NCI-H748 (cell line): ENCODE data around the gene SIL1.

Source experiments
- DNase-seq: peaks from one replicate; lab custom pipeline; 2025; ENCODE audit not compliant: unreplicated experiment; lab: John Stamatoyannopoulos, UW

Gene SIL1

DNA sequence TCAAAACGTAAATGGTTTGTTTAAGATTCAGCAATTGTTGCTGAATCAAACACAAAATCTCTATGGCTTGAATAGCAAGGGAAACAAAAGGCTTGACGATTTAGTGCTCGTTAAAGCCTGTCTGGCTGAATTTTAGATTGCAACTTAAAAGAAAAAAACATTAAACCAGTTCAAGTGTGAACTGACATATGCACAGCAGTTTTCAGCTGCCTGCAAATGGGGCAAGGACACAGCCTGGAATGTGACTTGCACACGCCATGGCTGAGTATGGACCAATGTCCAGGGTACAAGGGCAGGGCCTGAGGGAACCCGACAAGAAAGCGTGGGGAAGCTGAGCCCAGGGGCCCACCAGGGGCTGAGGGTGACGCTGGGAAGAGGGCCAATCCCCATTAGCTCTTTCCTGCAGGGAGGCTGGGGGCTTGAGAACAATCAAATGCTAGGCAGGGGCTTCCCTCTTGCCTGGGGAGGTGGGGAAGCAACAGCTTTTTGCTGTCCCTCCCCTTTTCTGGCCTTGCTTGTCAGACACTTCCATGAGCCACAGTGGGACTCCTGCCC, 233.4 kb downstream of the SIL1 start:
- no peak for DNase-seq

DNA sequence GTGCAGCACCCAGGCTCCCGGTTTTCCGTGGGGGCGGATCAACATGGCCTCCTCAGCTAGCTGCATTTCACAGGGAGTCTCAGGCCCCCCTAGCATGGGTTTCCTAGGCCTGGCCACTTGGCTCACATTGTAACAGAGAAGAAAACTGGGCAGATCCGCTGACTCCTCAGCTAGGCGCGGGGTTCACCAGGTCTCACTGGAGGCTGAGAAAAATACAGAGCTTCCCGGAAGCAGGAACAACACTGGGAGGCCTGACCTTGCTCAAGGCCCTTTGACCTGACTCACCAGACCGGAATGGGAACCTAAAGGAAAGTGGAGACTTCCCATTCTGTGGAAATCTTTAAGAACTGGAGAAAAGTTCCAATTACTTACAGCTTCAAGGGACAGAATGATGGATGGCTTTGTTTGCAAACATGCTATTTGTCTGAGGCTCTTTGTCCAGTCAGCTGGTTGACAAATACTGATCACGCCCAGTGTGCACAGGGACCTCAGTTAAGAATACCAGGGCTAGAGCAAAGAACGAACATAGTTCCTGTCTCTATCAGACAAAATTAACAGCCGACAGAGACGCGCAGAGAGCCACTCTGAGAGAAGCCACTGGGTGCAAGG, 234.3 kb downstream of the SIL1 start:
- DNase-seq: no peak

DNA sequence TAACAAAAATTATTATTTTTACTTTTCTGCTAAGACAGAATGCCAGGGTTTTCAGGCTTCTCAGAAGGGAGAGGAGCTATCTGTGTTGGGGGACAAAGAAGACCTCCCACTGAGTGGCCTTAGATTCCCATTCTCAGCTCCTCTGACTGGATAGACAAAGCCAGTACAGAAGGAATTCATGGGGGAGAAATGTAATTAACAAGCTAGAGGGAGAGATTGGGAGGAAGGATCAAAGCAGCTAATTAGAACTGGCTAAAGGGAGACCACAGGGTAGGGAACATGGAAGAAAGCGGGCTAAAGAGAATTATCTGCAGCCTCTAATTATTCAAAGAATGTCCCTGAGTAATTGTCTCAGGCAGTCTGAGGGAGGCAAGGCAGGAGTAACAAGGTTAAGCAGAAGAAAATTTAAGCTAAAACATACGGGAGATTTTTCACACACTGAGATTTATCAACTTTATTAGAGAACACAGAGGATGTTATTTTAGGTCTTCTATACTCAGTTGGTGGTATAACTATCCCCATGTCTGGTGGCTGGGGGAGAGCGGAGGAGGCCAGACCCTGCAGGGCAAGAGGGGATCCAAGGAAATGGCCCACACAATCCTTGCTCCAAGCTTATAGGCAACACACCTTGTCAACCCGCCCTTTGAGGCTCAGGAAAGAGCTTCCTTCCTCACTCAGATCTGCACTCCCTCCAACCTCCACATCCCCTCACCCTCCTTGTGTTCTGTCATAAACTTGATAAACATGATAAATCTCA, 235.4 kb downstream of the SIL1 start:
- no peak for DNase-seq

DNA sequence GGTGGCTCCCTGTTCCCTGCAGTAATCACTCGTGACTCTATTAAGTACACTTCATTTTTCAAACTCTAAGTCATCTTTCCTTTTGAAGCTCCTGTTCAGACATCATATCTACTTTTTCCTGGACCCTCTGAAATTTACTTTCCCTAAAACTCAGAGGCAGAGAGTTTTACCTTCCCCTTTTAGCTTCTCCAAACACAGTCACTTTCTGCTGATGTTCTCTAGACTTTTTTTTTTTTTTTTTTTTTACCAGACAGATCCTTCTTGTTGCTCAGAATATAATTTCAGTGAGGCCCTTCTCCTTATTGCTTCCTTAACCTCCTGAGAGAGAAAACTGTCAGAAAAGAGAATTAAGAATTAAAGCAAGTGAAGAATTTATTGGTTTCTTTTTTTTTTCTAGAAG, 236.4 kb downstream of the SIL1 start:
- no peak for DNase-seq

DNA sequence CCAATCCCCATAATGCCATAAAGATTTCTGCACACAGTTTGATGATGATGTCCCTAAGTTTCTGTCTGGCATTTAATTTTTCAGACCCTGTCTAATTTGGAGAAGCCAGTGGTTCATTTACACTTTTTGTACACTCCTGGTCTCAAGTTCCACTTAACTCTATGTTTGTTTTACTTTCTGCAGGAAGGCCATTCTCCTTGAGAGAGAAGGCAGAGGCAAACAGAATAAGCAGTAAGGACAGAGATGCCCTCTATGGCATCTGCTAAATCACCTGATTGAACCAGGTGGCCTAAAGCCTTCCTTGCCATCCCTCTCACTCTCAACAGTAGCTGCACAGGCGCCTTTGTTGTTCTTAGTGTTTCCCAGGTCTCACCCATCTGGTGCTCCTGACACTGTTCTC, 236.9 kb downstream of the SIL1 start:
- peak; percentile 52 for DNase-seq

DNA sequence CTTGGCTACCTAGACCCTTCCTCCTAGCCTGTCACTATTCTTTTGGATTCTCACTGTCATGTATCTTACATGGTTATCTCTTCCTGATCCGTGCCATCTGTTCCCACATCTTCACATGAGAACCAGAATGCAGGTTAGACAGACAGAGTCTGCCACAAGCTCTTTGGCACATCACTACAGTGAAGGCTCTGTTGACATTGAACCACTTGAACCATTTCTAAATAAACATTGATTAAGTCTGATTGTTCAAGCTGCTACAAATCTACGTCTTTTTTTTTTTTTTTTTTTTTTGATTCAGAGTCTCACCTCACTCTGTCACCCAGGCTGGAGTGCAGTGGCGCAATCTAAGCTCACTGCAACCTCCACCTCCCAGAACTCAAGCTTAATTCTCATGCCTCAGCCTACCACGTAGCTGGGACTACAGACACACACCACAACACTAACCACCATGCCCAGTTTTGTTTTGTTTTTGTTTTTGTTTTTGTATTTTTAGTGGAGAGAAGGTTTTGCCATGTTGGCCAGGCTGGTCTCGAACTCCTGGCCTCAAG, 237.9 kb downstream of the SIL1 start:
- DNase-seq: peak; percentile 96

DNA sequence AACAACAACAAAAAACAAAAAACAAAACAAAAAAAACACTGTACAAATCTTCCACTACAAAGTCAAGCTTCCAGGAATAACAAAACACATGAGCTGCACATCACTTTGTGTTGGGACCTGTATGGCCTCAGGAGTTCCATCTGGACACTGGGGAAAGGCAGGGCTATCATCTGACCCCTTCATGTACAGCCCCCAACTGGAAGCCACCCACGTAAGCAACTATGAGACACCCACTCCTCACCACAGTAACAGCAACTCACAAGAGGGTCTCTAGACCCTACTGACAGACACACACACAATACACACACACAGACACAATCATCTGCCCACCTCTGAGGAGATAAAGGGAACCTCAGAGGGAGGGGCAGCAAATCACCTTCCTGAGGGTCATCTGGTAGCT, 241.4 kb downstream of the SIL1 start:
- DNase-seq: no peak

DNA sequence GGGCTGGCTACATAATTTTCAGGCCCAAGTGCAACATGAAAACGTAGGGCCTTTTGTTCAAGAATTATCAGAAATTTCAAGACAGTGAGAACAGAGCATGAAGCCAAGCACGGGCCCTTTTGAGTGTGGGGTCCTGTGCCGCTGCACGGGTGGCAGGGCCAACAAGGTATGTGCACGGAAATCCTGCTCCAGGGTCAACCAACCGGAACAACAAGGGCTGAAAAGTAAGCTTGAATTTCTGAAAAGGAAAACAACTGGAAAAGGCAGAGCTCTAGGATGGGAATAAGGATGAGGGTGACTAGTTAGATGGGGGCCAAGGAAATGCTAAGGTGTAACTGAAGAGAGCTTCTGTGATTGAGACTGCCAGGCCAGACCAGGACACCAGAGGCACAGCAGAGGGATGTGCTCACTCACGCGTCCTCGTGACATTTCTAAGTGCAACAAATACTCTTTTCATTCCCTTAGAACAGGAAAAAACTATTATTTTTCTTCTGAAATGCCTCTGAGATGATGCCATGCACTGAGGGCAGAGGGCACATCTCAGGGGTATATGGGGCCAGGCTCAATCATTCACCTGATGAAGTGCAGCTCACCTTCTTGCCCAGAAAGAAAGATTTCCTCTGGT, 242.4 kb downstream of the SIL1 start:
- DNase-seq: no peak

DNA sequence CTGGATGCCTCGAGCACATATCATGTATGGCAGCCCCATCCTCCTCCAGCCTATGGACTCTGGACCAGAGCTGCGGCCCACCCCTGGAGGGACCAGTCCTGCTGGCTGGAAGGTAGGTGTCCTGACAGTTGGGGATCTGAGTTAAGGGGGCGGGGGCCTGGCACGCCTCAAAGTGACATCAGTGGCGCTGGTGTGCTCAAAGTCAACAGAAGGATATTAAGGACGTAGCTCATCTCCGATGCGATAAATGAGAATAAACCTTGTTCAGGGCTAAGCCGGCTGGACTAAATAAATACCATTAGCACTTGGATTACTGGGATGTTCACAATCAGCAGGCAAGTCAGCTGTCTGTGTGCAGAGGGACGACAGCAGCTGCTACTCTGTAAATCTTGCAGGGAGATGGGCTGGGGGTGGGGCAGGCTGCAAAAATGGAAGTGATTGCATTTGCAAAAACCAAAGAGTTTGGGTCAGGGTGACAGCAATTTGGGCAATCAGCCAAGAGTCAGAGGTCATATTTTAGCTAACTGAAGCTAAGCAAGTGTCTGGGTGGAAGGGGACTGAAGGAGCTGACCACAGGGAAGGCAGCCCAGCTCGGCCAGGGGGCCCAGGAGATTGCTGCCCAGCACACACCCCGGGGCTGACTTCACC, 243.0 kb downstream of the SIL1 start:
- peak; percentile 99 for DNase-seq

DNA sequence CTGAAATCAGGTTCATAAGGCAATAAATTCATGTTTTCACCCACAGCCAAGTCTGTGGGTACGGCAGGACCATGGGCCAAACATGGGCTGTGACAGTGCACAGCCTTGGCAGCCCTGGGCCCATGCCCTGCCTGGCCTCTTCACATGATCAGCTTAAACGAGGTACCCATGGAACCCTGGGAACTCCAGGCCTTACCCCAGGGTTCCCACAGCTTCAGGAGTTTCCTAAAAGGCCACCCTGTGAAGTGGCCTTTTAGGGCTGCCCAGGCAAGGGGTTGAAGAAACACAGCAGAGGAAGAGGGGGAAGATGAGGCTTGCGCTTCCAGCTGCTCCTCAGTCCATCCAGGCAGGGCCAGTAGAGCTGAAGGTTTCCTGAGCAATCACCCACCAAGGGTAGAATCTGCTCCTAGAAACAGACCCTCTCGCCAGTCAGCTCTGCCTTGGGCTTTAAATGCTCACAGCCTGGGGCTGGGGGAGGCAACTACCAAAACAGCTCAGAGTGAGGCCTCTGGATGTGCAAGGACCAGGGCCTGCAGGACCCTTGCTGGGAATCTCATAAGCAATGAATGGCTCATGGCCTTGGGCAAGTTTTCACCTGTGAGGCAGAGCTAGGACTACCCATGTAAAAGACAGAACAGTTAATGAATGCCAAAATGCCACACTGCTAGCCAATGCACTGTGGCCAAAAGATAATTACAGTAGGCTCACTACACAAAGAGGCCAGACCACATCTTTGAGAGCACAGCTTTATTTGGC, 243.7 kb downstream of the SIL1 start:
- no peak for DNase-seq

DNA sequence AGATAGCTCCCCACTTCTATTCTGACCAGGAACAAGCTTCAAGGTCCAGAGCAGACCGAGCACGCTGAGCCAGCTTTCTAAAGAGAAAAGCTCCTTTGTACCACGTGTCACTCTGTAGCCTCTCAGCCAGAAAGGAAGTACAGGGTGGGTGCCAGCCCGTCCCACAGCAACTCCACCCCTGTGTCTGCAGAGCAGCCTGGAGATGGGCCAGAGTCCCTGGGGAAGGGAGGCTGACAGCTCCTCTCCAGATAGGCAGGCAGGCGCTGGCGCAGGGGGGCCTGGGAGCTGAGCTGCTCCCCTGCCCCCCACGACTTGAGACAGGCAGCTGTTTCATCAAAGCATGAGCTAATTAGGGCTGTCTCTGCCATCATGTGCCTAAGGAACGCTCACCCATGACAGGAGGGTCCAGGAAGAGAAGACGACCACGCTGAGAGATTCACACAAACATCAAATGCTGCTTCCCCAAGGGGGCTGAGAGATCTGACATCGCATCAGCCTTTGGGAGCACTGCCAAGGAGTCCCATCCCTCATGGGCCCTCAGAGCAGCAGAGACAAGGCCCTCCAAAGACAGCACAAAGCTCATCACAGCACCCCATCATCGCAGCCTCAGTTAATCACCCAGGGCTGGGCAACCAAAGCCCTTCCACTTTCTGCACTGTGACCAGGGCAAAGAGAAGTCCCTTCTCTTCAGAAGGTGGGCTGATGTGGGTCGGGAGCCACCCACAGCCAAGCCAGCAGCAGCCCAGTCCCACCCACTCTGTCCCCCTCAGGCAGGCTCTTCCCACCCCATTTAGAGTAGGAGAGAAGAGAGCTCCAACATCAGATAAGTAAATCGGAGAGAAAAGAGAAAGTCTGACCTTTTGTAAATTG, 244.5 kb downstream of the SIL1 start:
- DNase-seq: peak; percentile 84

DNA sequence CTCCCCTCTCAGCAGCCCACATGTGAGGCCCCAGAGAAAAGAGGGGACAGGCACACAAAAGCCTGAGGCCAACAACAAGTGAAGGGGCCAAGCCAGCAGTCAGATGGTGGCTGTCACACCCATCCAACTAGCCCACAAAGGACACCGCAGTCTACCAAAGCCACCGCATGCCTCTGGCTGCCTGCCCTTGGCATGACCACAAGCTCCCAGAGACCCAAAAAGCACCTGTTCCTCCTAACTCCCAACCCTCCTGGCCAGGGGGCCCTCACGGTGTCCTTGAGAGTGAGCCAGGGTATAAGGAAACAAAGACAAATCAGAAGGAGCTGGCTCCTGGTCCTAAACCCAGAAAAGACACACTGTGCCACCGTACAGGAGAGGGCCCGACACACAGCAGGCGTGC, 245.2 kb downstream of the SIL1 start:
- DNase-seq: no peak

DNA sequence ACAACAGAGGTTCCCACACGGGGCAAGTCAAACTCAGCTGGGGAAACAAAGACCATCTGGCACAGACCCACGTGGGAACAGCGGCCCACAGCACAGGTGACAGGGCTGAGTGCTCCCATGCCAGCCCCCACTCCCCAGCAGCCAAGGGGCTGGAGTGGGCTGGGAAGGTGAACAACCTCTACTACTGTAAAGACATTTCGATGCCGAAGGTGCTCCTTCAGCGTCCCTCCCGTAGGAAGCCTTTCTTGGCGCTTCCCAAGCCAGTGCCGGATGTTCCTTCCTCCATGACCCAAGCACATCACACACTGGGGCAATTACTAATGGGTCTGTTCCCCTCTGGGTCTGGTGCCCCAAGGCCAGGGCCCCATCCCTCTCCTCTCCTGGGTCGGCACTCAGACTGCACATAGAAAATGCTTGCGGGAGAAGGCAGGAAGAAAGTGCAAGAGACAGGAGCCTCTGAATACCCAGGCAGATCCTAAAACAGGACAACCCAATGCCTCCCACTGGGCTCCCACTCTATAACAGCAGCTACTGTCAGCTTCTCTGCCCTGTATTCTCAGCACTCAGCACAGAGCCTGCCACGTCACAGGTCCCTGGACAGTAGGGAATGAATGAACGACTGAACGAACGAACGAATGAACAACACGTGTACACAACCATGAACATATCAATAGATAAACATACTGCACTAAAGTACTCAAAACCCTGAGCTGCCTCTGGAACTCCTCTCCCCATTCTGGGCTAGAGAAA, 246.0 kb downstream of the SIL1 start:
- no peak for DNase-seq

DNA sequence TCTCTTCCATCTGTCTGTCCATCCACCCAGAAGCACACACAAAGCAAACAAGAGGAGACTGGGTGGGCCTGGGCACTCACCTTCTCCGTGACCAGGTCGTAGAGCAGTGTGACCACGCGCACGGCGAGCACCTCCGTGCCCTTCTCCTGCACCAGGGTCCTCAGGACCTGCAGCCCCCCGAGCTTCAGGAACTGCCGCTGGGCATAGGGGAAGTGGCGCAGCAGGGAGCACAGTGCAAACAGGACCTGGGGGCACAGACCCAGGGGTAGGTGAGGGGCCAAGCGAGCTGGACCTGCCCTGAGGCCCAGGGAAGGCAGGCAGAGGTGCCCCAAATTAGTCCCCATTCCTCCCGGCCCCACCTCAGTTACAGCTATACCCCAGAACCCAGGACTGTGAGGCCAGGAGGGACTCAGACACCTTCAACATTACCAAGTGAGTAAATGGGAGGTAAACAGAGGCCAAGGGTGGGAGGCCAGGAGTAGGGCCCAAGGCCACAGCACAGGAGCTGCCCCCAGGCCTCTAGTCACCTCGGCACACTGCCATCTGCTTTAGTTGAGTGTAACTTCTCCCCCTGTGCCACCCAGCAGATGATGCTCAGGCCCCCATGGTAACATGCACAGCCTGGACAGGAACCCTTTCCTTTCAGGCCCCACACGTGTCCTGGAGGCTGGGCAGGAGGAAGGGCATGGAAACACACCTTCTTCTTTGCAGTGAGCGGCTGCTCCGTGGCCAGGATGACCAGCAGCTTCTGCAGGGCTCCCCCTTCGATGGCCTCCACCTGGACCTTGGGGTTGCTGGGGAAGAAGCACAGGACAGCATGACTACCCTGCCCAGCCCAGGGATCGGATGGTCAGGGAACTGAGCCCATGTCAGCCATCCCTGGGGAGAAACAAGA, 246.8 kb downstream of the SIL1 start:
- DNase-seq: no peak

DNA sequence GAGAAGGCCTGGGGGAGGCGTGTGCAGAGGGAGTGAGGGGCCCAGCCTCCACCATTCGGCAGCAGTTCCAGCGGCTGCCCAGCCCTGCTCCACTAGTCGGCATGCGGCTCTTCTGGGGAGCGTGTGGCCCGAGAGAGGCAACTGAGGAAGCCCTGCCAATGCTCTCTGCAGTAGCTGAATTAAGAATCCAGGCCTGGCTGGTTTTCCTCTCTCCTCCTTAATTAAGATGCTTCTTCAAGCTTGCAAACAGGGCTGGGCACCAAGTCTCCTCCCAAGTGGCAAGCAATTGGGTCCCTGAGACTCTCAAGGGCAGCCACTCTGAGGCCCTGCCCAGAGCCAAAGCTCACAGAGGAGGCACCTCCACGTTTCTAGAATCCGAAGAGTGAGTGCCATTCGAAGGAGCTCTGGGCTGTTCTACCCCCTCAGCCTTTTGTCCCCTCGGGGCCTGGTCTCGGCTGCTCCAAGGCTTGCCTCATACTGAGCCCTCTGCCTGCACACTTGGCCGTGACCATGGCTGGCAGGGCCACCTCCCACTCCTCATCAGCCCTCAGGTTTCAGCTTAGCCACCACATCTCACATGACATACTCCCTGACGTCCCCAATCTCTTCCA, 247.6 kb downstream of the SIL1 start:
- no peak for DNase-seq

DNA sequence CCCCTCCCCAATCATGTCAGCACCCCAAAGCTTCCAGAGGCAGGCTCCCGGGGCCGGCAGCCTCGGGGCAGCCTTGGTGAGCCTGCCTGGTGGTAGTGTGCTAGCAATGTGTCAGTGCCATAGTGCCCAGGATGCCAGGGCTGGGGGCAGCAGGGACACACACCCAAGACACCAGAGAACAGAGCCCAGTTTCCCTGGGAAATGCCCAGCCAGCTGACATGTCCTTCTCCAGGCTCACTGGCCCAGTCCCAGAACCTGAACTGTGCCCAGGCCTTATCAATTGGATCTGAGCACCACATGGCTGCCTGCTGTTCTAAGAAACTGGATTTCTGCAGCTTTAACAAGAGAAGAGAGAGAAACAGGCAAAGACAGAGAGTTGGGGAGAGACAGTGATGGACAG, 248.2 kb downstream of the SIL1 start:
- DNase-seq: no peak

DNA sequence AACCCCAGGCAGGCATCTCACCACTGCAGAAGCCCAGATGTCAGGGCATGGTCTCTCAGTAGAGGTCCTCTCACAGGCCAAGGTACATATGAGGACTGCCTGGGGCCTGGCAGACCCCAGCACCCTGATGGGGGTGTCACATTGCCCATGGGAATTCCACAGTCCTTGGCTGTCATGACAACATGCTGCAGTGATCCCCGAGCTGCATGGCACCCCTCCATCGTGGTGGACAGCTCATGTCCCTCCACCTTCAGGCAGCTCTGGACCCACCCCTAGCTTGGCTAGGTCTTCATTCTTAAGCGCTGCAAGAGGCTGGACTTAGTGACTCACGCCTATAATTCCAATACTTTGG, 249.0 kb downstream of the SIL1 start:
- DNase-seq: no peak
